ENCODE measurements around the gene SMIM30.
"Not testable (repeated sequence)": the region's sequence is repeated elsewhere in the genome, so short reads cannot be mapped to it uniquely, and the experiment has no call there.

The SMIM30 gene

DNA sequence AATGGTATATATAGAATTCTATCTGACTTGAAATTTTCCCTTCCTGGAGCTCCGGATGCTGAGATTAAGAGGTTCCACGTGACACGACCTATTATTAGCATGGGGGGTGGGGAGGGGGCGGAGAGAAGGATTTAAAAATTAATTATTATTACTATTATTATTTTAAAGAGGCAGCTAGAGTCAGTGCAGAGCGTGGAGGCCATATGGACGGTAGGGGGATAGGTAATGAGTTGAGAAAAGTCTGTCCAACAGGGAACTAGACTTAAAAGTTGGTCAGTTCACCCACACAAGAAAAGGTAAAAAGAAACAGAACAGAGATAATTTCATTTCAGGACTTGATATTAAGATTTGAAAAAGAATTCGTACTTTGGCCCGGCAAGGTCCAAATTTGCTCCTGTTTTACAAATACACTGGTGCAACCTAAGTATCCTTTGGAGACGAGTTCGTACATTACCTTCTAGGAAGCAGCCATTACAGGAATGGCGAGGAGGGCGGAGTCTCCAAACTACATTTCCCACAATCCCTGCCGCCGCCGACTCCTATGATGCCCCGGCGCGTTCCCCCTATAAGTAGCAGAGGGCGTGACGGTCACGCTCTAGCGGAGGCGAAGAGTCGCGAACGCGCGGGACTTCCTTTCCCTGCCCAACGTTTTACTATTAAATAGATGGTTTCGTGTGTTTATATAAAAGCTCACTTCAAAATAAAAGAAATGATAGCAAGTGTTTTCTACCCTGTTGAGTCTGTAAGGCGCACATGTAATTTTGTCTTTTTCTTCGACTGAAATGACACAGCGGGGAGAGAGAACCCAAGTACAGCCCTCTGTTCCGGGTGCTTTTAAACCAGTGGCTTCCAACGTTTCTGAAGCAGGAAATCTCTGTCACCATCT, at the start of gene SMIM30:
Gene SMIM30, minus strand, starts transcription at position 481 of the 886 bp plus-strand sequence. CDS start 976 bp downstream, outside the sequence.
- Histone ChIP-seq H3K36me3 (0 out of 2 replicates have a peak, but pooled peaks cover 5% of the 10 kb centered on the region), H3K9me3 (no peaks in the 10 kb centered on the region), H3K4me2 (peak within 1 kb of the TSS; percentile 65), H3K4me1 (peaks cover 8% of the 10 kb centered on the region), H3K4me3 (peak within 1 kb of the TSS; percentile 71), H3K27ac (peak within 1 kb of the TSS; percentile 55), H3K9ac (peak within 1 kb of the TSS; percentile 68), H4K20me1 (no peaks in the 10 kb centered on the region), H3K27me3 (no peaks in the 10 kb centered on the region)
- no peak for TF ChIP-seq Cebpa-rat (IDR thresholded peaks at IDR 0.05)

DNA sequence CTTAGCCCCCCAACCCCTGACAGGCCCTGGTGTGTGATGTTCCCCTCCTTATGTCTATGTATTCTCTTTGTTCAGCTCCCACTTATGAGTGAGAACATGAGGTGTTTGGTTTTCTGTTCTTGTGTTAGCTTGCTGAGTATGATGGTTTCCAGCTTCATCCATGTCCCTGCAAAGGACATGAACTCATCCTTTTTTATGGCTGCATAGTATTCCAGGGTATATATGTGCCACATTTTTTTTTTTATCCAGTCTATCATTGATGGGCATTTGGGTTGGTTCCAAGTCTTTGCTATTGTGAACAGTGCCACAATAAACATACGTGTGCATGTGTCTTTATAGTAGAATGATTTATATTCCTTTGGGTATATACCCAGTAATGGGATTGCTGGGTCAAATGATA, 47.8 kb upstream of the SMIM30 start:
- H3K4me2 ChIP-seq, H3K4me1 ChIP-seq, H3K36me3 ChIP-seq, H3K4me3 ChIP-seq, H3K27ac ChIP-seq, H3K27me3 ChIP-seq, H3K9ac ChIP-seq, H4K20me1 ChIP-seq, H3K9me3 ChIP-seq: not testable (repeated sequence)

- H3K4me1 ChIP-seq = no peaks in the 10 kb centered on the region
- no peak for TF ChIP-seq Cebpa-rat (IDR thresholded peaks at IDR 0.05)
- H3K4me2 ChIP-seq = no peak overlapping the region
- no peak overlapping the region for H3K27ac ChIP-seq
- no peaks in the 10 kb centered on the region for H4K20me1 ChIP-seq
- H3K36me3 ChIP-seq = no peaks in the 10 kb centered on the region
- H3K27me3 ChIP-seq = no peaks in the 10 kb centered on the region
- no peak overlapping the region for H3K4me3 ChIP-seq
- no peak overlapping the region for H3K9ac ChIP-seq
- no peaks in the 10 kb centered on the region for H3K9me3 ChIP-seq
These were observed 42.7 kb upstream of the SMIM30 start for GRCh38 chr7:113161050-113161449.

DNA sequence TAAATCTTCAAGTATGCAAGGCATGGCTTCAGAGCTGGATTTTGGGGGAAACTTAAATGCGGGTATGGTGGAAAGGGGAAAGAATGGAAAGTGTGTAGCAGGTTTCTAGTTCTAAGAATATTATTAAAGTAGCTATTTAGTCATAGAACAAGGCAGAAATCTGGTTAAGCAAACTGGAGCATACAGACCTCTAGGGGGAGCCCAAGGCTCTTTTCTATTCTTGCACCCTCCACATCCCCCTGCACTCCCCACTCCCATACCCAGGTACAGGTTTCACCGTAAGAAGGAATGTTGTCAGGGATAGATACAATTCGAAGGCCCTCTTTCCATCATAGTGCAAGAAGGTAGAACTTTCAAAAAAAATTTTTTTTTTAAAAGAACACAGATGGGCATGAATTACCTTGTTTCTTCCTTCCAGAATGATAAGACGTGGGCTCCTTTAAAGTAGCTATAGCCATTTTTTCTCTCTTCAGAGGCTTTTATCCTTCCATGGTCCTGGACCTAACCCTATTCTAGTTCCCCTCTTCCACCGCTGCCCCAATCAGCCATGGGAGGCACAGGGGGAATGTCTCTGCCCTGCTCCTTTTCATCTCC, 41.5 kb upstream of the SMIM30 start:
- Histone ChIP-seq H3K4me1 (no peaks in the 10 kb centered on the region), H3K9me3 (no peaks in the 10 kb centered on the region), H3K4me2 (no peak overlapping the region), H4K20me1 (no peaks in the 10 kb centered on the region), H3K4me3 (no peak overlapping the region), H3K27ac (no peak overlapping the region), H3K9ac (no peak overlapping the region), H3K27me3 (no peaks in the 10 kb centered on the region), H3K36me3 (no peaks in the 10 kb centered on the region)
- no peak for TF ChIP-seq Cebpa-rat (IDR thresholded peaks at IDR 0.05)

DNA sequence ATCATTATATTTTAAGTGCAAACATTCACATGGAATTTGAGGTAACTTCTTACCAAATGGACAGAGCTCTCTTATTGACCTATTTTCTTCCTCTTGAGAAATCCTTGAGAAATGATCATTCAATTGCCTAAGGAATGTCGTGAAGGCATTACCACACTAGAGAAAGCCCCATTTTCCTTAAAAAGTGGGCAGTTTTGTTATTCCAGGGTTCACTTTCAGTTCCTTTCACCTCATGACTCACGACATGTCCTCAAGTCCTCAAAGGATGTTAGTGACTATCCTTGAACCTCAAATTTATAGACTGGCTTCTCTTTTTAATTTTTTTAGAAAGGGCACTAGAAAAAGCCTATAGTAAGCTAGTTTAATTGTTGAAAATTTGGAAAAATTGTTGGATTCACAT, 40.4 kb upstream of the SMIM30 start:
- Histone ChIP-seq H3K4me3 (no peak overlapping the region), H3K27me3 (no peaks in the 10 kb centered on the region), H3K4me1 (no peaks in the 10 kb centered on the region), H3K36me3 (no peaks in the 10 kb centered on the region), H4K20me1 (no peaks in the 10 kb centered on the region), H3K9ac (no peak overlapping the region), H3K27ac (no peak overlapping the region), H3K9me3 (no peaks in the 10 kb centered on the region), H3K4me2 (no peak overlapping the region)
- TF ChIP-seq Cebpa-rat (IDR thresholded peaks at IDR 0.05) = no peak

GRCh38 chr7:113154117-113154516, 35.8 kb upstream of the SMIM30 start:
- H3K27ac ChIP-seq = no peak overlapping the region
- H3K27me3 ChIP-seq = no peaks in the 10 kb centered on the region
- H3K9ac ChIP-seq = no peak overlapping the region
- TF ChIP-seq Cebpa-rat (IDR thresholded peaks at IDR 0.05) = no peak
- no peaks in the 10 kb centered on the region for H3K36me3 ChIP-seq
- H3K4me3 ChIP-seq = no peak overlapping the region
- H3K9me3 ChIP-seq = no peaks in the 10 kb centered on the region
- no peaks in the 10 kb centered on the region for H4K20me1 ChIP-seq
- no peaks in the 10 kb centered on the region for H3K4me1 ChIP-seq
- no peak overlapping the region for H3K4me2 ChIP-seq

- H3K4me1 ChIP-seq = no peaks in the 10 kb centered on the region
- H3K4me2 ChIP-seq = no peak overlapping the region
- TF ChIP-seq Cebpa-rat (IDR thresholded peaks at IDR 0.05) = no peak
- H3K4me3 ChIP-seq = no peak overlapping the region
- H3K9me3 ChIP-seq = no peaks in the 10 kb centered on the region
- no peak overlapping the region for H3K9ac ChIP-seq
- H3K27ac ChIP-seq = no peak overlapping the region
- H3K27me3 ChIP-seq = no peaks in the 10 kb centered on the region
- no peaks in the 10 kb centered on the region for H4K20me1 ChIP-seq
- no peaks in the 10 kb centered on the region for H3K36me3 ChIP-seq
These were observed 26.5 kb upstream of the SMIM30 start for GRCh38 chr7:113144817-113145216.

DNA sequence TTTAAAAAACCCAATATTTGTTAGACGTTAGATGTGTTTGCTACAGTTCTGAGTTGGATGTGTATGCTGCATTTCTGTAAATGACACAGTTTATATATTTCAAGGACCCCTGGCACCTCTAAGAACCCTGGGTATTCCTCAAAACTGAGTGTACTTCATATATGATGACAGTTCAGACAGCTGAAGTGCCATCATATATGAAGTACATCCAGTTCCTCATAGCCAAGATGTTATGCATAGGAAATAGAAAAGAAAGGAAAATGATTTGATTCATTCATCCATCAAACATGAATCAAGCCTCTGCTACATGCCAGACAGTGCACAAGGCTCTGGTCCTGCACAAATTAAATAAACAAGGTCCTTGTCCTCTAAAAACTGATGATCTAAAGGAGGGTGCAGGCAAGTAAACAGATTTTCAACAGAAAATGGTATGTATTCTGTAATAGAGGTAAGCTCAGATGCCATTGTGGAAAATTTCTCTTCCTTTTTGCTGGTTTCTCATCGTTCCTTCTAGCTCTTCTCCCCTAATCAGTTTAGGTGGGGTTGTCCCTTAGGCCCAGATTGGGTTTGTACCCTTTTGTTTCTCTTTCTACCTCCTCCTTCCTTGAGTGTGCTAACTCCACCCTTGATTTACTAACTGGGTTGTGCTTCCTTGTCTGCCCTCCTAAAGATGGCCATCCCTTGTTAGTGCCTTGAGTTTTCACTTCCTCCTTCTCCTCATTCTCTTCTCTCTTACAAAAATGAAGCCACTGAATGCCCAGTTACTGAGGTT, 25.3 kb upstream of the SMIM30 start:
- no peaks in the 10 kb centered on the region for H3K36me3 ChIP-seq
- no peak for TF ChIP-seq Cebpa-rat (IDR thresholded peaks at IDR 0.05)
- H3K4me2 ChIP-seq = no peak overlapping the region
- H4K20me1 ChIP-seq = no peaks in the 10 kb centered on the region
- no peaks in the 10 kb centered on the region for H3K9me3 ChIP-seq
- H3K27me3 ChIP-seq = no peaks in the 10 kb centered on the region
- H3K4me3 ChIP-seq = no peak overlapping the region
- H3K27ac ChIP-seq = no peak overlapping the region
- no peak overlapping the region for H3K9ac ChIP-seq
- H3K4me1 ChIP-seq = no peaks in the 10 kb centered on the region

GRCh38 chr7:113142385-113143119, 24.2 kb upstream of the SMIM30 start:
- Histone ChIP-seq H3K27ac (no peak overlapping the region), H3K36me3 (no peaks in the 10 kb centered on the region), H3K4me2 (no peak overlapping the region), H3K9ac (no peak overlapping the region), H3K4me1 (no peaks in the 10 kb centered on the region), H3K9me3 (no peaks in the 10 kb centered on the region), H3K27me3 (no peaks in the 10 kb centered on the region), H3K4me3 (no peak overlapping the region), H4K20me1 (no peaks in the 10 kb centered on the region)
- no peak for TF ChIP-seq Cebpa-rat (IDR thresholded peaks at IDR 0.05)
